Activated gamma-delta T cell treated with Interleukin-2 at 50 U/mL for 16 hours (primary cell): ENCODE data around the gene FBXW2.
"Not testable (repeated sequence)": the region's sequence is repeated elsewhere in the genome, so short reads cannot be mapped to it uniquely, and the experiment has no call there.

Source experiments
- DNase-seq: peaks from one replicate; pipeline ENCODE4 v3.0.0-alpha.2; 2020

Gene FBXW2

GRCh38 chr9:120778758-120779157, 14.5 kb downstream of the FBXW2 start:
- DNase-seq, result no peak

GRCh38 chr9:120777229-120777628, 16.0 kb downstream of the FBXW2 start:
- no peak for DNase-seq

GRCh38 chr9:120776788-120777187, 16.4 kb downstream of the FBXW2 start:
- no peak for DNase-seq

GRCh38 chr9:120775859-120776258, 17.4 kb downstream of the FBXW2 start:
- no peak for DNase-seq

GRCh38 chr9:120774719-120775118, 18.5 kb downstream of the FBXW2 start:
- no peak for DNase-seq

- DNase-seq, result no peak
Observed at GRCh38 chr9:120773256-120773655, 20.0 kb downstream of the FBXW2 start.

- no peak for DNase-seq
Observed at GRCh38 chr9:120770931-120771330, 22.3 kb downstream of the FBXW2 start.

- no peak for DNase-seq
Observed at GRCh38 chr9:120768886-120769285, 24.3 kb downstream of the FBXW2 start.

- no peak for DNase-seq
Observed at GRCh38 chr9:120768247-120768646, 25.0 kb downstream of the FBXW2 start.

- DNase-seq, result no peak
Observed at GRCh38 chr9:120767451-120767850, 25.8 kb downstream of the FBXW2 start.

GRCh38 chr9:120765910-120766425, 27.2 kb downstream of the FBXW2 start:
- DNase-seq, result no peak

GRCh38 chr9:120764476-120764875, 28.7 kb downstream of the FBXW2 start:
- no peak for DNase-seq

GRCh38 chr9:120761006-120761405, 32.2 kb downstream of the FBXW2 start:
- DNase-seq, result no peak

GRCh38 chr9:120759755-120760400, 33.3 kb downstream of the FBXW2 start:
- no peak for DNase-seq

- DNase-seq, result no peak
Observed at GRCh38 chr9:120758544-120758943, 34.7 kb downstream of the FBXW2 start.

- DNase-seq, result no peak
Observed at GRCh38 chr9:120757026-120757913, 35.9 kb downstream of the FBXW2 start.

GRCh38 chr9:120756531-120756930, 36.7 kb downstream of the FBXW2 start:
- DNase-seq, result no peak

GRCh38 chr9:120755810-120756434, 37.3 kb downstream of the FBXW2 start:
- DNase-seq, result peak; percentile 71

GRCh38 chr9:120755044-120755443, 38.2 kb downstream of the FBXW2 start:
- no peak for DNase-seq

- DNase-seq, result no peak
Observed at GRCh38 chr9:120750421-120750820, 42.8 kb downstream of the FBXW2 start.

- DNase-seq, result not testable (repeated sequence)
Observed at GRCh38 chr9:120746366-120746765, 46.9 kb downstream of the FBXW2 start.

GRCh38 chr9:120745278-120745677, 47.9 kb downstream of the FBXW2 start:
- no peak for DNase-seq

GRCh38 chr9:120742951-120743416, 50.2 kb downstream of the FBXW2 start:
- DNase-seq, result no peak
